Neural progenitor cell (in vitro differentiated cells): ENCODE measurements around the gene PAQR9. TPM values are rescaled to one million over a fixed set of nuclear protein-coding genes. Genes with fewer than 3 reads are reported as not detected.

ENCODE experiments used
- DNase-seq: peaks from one replicate; pipeline ENCODE4 v3.0.0-alpha.2; 2016; ENCODE audit warnings: low spot score
- H2AFZ ChIP-seq: fragments of 200-600 bp; sonication (generic); replicated peaks from 2 replicates; pipeline ENCODE4 v1.6.1; 2016; ENCODE audit warnings: antibody characterized with exemption
- H3F3A ChIP-seq: fragments of 200-600 bp; sonication (generic); 2 replicates; pipeline ENCODE4 v1.6.1; 2016; ENCODE audit warnings: antibody characterized with exemption, low read depth
- H3K27ac ChIP-seq: fragments of 200-600 bp; sonication (generic); 2 replicates; pipeline ENCODE4 v1.5.1; 2016; ENCODE audit warnings: mild to moderate bottlenecking
- H3K27me3 ChIP-seq: fragments of 200-600 bp; sonication (generic); 2 replicates; pipeline ENCODE4 v1.6.1; 2016; ENCODE audit warnings: mild to moderate bottlenecking, moderate library complexity
- H3K36me3 ChIP-seq: fragments of 200-600 bp; sonication (generic); 2 replicates; pipeline ENCODE4 v1.5.1; 2016
- H3K4me1 ChIP-seq: fragments of 200-600 bp; sonication (generic); 2 replicates; pipeline ENCODE4 v1.6.1; 2016; ENCODE audit warnings: mixed run types
- H3K4me2 ChIP-seq: fragments of 200-600 bp; sonication (generic); 2 replicates; pipeline ENCODE4 v1.6.1; 2016
- H3K4me3 ChIP-seq: fragments of 200-600 bp; sonication (generic); 2 replicates; pipeline ENCODE4 v1.5.1; 2016
- H3K79me2 ChIP-seq: fragments of 200-600 bp; sonication (generic); 2 replicates; pipeline ENCODE4 v1.6.1; 2016; ENCODE audit warnings: low read depth
- H3K9ac ChIP-seq: fragments of 200-600 bp; sonication (generic); 2 replicates; pipeline ENCODE4 v1.6.1; 2016
- H3K9me3 ChIP-seq: fragments of 200-600 bp; sonication (generic); 2 replicates; pipeline ENCODE4 v1.5.1; 2016; ENCODE audit warnings: low read depth
- H4K20me1 ChIP-seq: fragments of 200-600 bp; sonication (generic); 2 replicates; pipeline ENCODE4 v1.6.1; 2016; ENCODE audit warnings: low read depth
- H3K27ac Mint-ChIP-seq: 3 replicates; pipeline ENCODE4 v1.8.0; 2021; ENCODE audit warnings: mixed read lengths
- H3K27me3 Mint-ChIP-seq: 2 replicates; pipeline ENCODE4 v1.8.0; 2022; ENCODE audit warnings: low read depth, mild to moderate bottlenecking, inconsistent platforms, moderate library complexity, mixed read lengths; ENCODE audit not compliant: insufficient read depth
- H3K36me3 Mint-ChIP-seq: 3 replicates; pipeline ENCODE4 v1.8.0; 2021; ENCODE audit warnings: mixed read lengths
- H3K4me1 Mint-ChIP-seq: 3 replicates; pipeline ENCODE4 v1.8.0; 2021; ENCODE audit warnings: mixed read lengths
- H3K4me3 Mint-ChIP-seq: 3 replicates; pipeline ENCODE4 v1.8.0; 2021; ENCODE audit warnings: mild to moderate bottlenecking, moderate library complexity, mixed read lengths
- H3K9me3 Mint-ChIP-seq: 3 replicates; pipeline ENCODE4 v1.8.0; 2020; ENCODE audit warnings: mixed read lengths
- CTCF ChIP-seq: fragments of 200-600 bp; sonication (generic); IDR thresholded peaks from 2 replicates; pipeline ENCODE4 v1.5.1; 2017; ENCODE audit warnings: antibody characterized with exemption, mild to moderate bottlenecking
- EZH2 ChIP-seq: fragments of 200-600 bp; sonication (generic); IDR thresholded peaks from 2 replicates; pipeline ENCODE4 v1.6.1; 2017; ENCODE audit warnings: antibody characterized with exemption, mild to moderate bottlenecking, moderate library complexity
- EZH2phosphoT487 ChIP-seq: fragments of 200-600 bp; sonication (generic); IDR thresholded peaks from 2 replicates; pipeline ENCODE4 v1.6.1; 2017; ENCODE audit warnings: antibody characterized with exemption
- total RNA-seq: library from RNA; depleted of rRNA; stranded (reverse); fragments of >200 nt; gene quantifications from 2 replicates; pipeline ENCODE4 v1.2.3, GENCODE V29; 2015; ENCODE audit warnings: low replicate concordance

Gene PAQR9
- 1.7 and 2.2 TPM in 2 replicates for total RNA-seq

GRCh38 chr3:142963516-142964448, at the start of gene PAQR9:
Gene PAQR9, minus strand, starts transcription at chr3:142963674. Its CDS starts 338 bp downstream, at chr3:142963336.
- H3K9ac ChIP-seq = no peak within 1 kb of the TSS
- H3K4me1 Mint-ChIP-seq = peaks cover 13% of the 10 kb centered on the region
- TF ChIP-seq EZH2phosphoT487 (no peak), CTCF (no peak), EZH2 (peak; percentile 39)
- no peak within 1 kb of the TSS for H3K27ac ChIP-seq
- peak; percentile 83 for DNase-seq
- H3K27ac Mint-ChIP-seq = peak within 1 kb of the TSS; percentile 67
- H2AFZ ChIP-seq = peak within 1 kb of the TSS; percentile 100
- no peaks in the 10 kb centered on the region for H4K20me1 ChIP-seq
- peak within 1 kb of the TSS; percentile 93 for H3K4me3 ChIP-seq
- peaks cover 3% of the 10 kb centered on the region for H3K4me1 ChIP-seq
- H3F3A ChIP-seq = peaks cover 23% of the 10 kb centered on the region
- H3K36me3 ChIP-seq = no peaks in the 10 kb centered on the region
- H3K27me3 Mint-ChIP-seq = peaks cover 19% of the 10 kb centered on the region
- peaks cover 13% of the 10 kb centered on the region for H3K9me3 Mint-ChIP-seq
- no peaks in the 10 kb centered on the region for H3K79me2 ChIP-seq
- H3K36me3 Mint-ChIP-seq = peaks cover 9% of the 10 kb centered on the region
- peaks cover 60% of the 10 kb centered on the region for H3K27me3 ChIP-seq
- peak within 1 kb of the TSS; percentile 97 for H3K4me3 Mint-ChIP-seq
- peak within 1 kb of the TSS; percentile 76 for H3K4me2 ChIP-seq
- H3K9me3 ChIP-seq = no peaks in the 10 kb centered on the region

GRCh38 chr3:143011705-143012104, 48.2 kb upstream of the PAQR9 start:
- no peak overlapping the region for H3K4me3 ChIP-seq
- H3K27ac ChIP-seq = no peak overlapping the region
- Mint-ChIP-seq H3K9me3 (no peaks in the 10 kb centered on the region), H3K27ac (no peak overlapping the region), H3K27me3 (no peaks in the 10 kb centered on the region), H3K36me3 (peaks cover 9% of the 10 kb centered on the region), H3K4me3 (no peak overlapping the region), H3K4me1 (peaks cover 3% of the 10 kb centered on the region)
- H3K79me2 ChIP-seq = peaks cover 94% of the 10 kb centered on the region
- DNase-seq = no peak
- H3K9me3 ChIP-seq = no peaks in the 10 kb centered on the region
- H3K4me1 ChIP-seq = no peaks in the 10 kb centered on the region
- no peak overlapping the region for H2AFZ ChIP-seq
- no peak overlapping the region for H3K9ac ChIP-seq
- H4K20me1 ChIP-seq = peaks cover 84% of the 10 kb centered on the region
- H3F3A ChIP-seq = peaks cover 11% of the 10 kb centered on the region
- H3K27me3 ChIP-seq = no peaks in the 10 kb centered on the region
- TF ChIP-seq EZH2 (no peak), CTCF (no peak), EZH2phosphoT487 (no peak)
- H3K4me2 ChIP-seq = no peak overlapping the region
- H3K36me3 ChIP-seq = peaks cover 30% of the 10 kb centered on the region

- peaks cover 81% of the 10 kb centered on the region for H4K20me1 ChIP-seq
- no peak overlapping the region for H3K27ac ChIP-seq
- no peaks in the 10 kb centered on the region for H3K9me3 Mint-ChIP-seq
- no peaks in the 10 kb centered on the region for H3K27me3 ChIP-seq
- H3K36me3 Mint-ChIP-seq = peaks cover 7% of the 10 kb centered on the region
- peaks cover 100% of the 10 kb centered on the region for H3K79me2 ChIP-seq
- H3K4me3 ChIP-seq = no peak overlapping the region
- TF ChIP-seq EZH2 (no peak), CTCF (no peak), EZH2phosphoT487 (no peak)
- no peaks in the 10 kb centered on the region for H3K4me1 ChIP-seq
- no peak overlapping the region for H3K9ac ChIP-seq
- H3K4me2 ChIP-seq = no peak overlapping the region
- peaks cover 20% of the 10 kb centered on the region for H3K36me3 ChIP-seq
- peaks cover 3% of the 10 kb centered on the region for H3K4me1 Mint-ChIP-seq
- no peaks in the 10 kb centered on the region for H3K27me3 Mint-ChIP-seq
- no peak overlapping the region for H2AFZ ChIP-seq
- H3K4me3 Mint-ChIP-seq = no peak overlapping the region
- no peak for DNase-seq
- no peaks in the 10 kb centered on the region for H3K9me3 ChIP-seq
- H3F3A ChIP-seq = peaks cover 5% of the 10 kb centered on the region
- H3K27ac Mint-ChIP-seq = no peak overlapping the region
Observed at GRCh38 chr3:143010024-143010423, 46.5 kb upstream of the PAQR9 start.
